Measurements from ENCODE around the gene GTF2E1.

DNA sequence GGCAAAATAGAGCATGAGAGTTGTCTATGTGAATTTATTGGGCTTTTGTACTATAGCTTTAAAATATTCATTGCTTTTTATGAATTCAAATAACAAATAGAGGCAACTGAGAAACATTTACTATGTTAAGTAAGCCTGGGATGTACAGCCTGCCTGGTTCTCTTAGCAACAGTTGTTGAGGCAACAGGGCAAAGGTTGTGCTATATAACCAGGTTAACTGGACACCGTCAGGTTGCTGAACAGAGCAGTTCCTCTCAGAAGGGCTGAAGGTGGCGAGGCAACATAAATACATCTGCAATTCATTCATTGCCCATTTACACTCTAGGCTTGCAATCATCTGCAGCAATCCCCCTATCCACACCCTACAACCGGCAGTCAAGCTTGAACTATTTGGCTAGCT lies 78.2 kb downstream of the GTF2E1 start:
- TF ChIP-seq CHD1 (IDR thresholded peaks at IDR 0.05; ENCODE audit: low read length) (no peak), GTF2F1 (IDR thresholded peaks at IDR 0.05; ENCODE audit: low read depth, low read length) (no peak)
